Activated naive CD8-positive, alpha-beta T cell (primary cell): Measurements from ENCODE around the gene RNLS.
"Not testable (repeated sequence)": the region's sequence is repeated elsewhere in the genome, so short reads cannot be mapped to it uniquely, and the experiment has no call there.

Source experiments
- H3K27ac Mint-ChIP-seq: one replicate; pipeline ENCODE4 v1.8.0; 2021; ENCODE audit warnings: mixed read lengths
- H3K27me3 Mint-ChIP-seq: one replicate; pipeline ENCODE4 v1.8.0; 2021; ENCODE audit warnings: mixed read lengths
- H3K36me3 Mint-ChIP-seq: one replicate; pipeline ENCODE4 v1.8.0; 2021; ENCODE audit warnings: mixed read lengths
- H3K4me1 Mint-ChIP-seq: one replicate; pipeline ENCODE4 v1.8.0; 2021; ENCODE audit warnings: low read depth, mixed read lengths
- H3K4me3 Mint-ChIP-seq: one replicate; pipeline ENCODE4 v1.8.0; 2021; ENCODE audit warnings: mild to moderate bottlenecking, mixed read lengths
- H3K9me3 Mint-ChIP-seq: one replicate; pipeline ENCODE4 v1.8.0; 2021; ENCODE audit warnings: low read depth, mixed read lengths

RNLS gene

GRCh38 chr10:88330174-88330573 is 252.9 kb downstream of the RNLS start:
- Mint-ChIP-seq H3K36me3 (peaks cover 4% of the 10 kb centered on the region), H3K4me3 (no peak overlapping the region), H3K27ac (no peak overlapping the region), H3K4me1 (peaks cover 14% of the 10 kb centered on the region), H3K27me3 (no peaks in the 10 kb centered on the region), H3K9me3 (peaks cover 6% of the 10 kb centered on the region)

- Mint-ChIP-seq H3K9me3 (peaks cover 31% of the 10 kb centered on the region), H3K27me3 (no peaks in the 10 kb centered on the region), H3K4me3 (no peak overlapping the region), H3K27ac (no peak overlapping the region), H3K36me3 (peaks cover 27% of the 10 kb centered on the region), H3K4me1 (no peaks in the 10 kb centered on the region)
Measured at GRCh38 chr10:88322324-88323063, 260.6 kb downstream of the RNLS start.

DNA sequence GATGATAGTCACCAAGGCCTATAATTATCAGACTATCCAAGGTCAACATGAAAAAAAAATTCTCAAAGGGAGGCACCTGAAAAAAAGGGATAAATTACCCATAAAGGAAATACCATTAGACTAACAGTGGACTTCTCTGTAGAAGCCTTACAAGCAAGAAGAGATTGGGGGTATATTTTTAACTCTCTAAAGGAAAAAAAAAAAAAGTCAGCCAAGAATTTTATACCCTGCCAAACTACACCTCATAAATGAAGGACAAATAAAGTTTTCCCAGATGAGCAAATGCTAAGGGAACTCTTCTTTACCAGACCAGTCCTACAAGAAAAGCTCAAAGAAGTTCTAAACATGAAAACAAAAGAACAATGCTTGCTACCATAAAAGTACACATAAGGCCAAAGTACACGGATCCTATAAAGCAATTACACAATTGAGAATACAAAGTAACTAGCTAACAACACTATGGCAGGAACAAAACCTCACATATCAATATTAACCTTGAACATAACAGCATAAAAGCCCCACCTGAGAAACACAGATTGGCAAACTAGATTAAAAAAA is 263.1 kb downstream of the RNLS start:
- no peaks in the 10 kb centered on the region for H3K27me3 Mint-ChIP-seq
- H3K4me1 Mint-ChIP-seq: peaks cover 2% of the 10 kb centered on the region
- no peak overlapping the region for H3K4me3 Mint-ChIP-seq
- no peak overlapping the region for H3K27ac Mint-ChIP-seq
- H3K36me3 Mint-ChIP-seq: peaks cover 22% of the 10 kb centered on the region
- H3K9me3 Mint-ChIP-seq: peaks cover 25% of the 10 kb centered on the region

GRCh38 chr10:88318803-88319202 is 264.3 kb downstream of the RNLS start:
- Mint-ChIP-seq H3K27me3 (no peaks in the 10 kb centered on the region), H3K9me3 (peaks cover 25% of the 10 kb centered on the region)

DNA sequence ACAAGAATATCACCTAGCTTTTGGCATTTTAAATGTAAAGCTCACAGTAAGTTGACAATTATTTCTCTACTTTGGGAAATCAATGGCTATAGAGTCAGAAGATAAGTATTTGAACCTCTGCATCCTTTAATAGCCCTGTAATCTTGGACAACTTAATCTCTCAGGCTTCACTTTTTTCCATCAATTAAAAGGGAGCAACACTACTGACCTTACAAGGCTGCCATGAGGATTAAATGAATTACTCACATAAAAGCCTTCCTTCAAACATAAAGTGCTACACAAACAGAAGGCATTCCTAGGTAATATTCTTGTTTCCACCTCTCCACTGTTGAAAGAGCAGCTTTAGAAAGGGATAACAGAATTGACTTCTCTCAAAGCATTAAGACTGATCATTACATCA is 266.0 kb downstream of the RNLS start:
- H3K4me1 Mint-ChIP-seq: peaks cover 2% of the 10 kb centered on the region
- H3K4me3 Mint-ChIP-seq: no peak overlapping the region
- H3K36me3 Mint-ChIP-seq: peaks cover 22% of the 10 kb centered on the region
- no peaks in the 10 kb centered on the region for H3K27me3 Mint-ChIP-seq
- peaks cover 25% of the 10 kb centered on the region for H3K9me3 Mint-ChIP-seq
- H3K27ac Mint-ChIP-seq: no peak overlapping the region

More at GRCh38 chr10:88318803-88319202, 264.3 kb downstream of the RNLS start:
- peaks cover 22% of the 10 kb centered on the region for H3K36me3 Mint-ChIP-seq
- H3K27ac Mint-ChIP-seq: no peak overlapping the region
- no peak overlapping the region for H3K4me3 Mint-ChIP-seq
- H3K4me1 Mint-ChIP-seq: peaks cover 2% of the 10 kb centered on the region

DNA sequence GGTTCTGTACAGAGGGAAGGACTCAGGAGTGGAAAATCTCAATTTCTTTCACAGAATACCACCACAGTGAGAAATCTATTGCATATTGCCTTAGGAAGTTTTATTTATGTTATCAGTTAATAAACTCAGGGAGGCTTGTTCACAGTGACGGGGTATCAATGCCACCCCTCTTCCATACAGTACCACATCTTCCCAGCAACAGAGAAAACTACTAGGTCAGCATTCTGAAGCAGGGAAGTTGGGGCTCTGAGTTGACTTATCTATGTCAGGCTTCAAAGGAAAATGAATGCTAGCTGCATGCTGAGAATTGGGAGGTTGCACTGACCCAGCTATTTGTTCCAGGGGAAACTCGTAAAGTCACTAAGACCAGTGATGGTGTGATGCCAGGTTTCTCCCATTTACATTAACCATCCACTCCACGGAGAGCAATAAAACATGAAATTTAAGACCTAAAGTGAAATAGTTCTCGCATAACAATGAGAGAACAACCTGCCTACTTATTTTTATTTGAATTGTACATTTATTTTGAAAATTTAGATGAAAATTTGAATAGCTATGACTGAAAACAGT is 266.7 kb downstream of the RNLS start:
- H3K4me1 Mint-ChIP-seq: peaks cover 2% of the 10 kb centered on the region
- H3K4me3 Mint-ChIP-seq: no peak overlapping the region
- no peaks in the 10 kb centered on the region for H3K27me3 Mint-ChIP-seq
- no peak overlapping the region for H3K27ac Mint-ChIP-seq
- H3K36me3 Mint-ChIP-seq: peaks cover 19% of the 10 kb centered on the region
- peaks cover 21% of the 10 kb centered on the region for H3K9me3 Mint-ChIP-seq

- Mint-ChIP-seq H3K4me3 (no peak overlapping the region), H3K27ac (no peak overlapping the region), H3K4me1 (peaks cover 2% of the 10 kb centered on the region), H3K27me3 (no peaks in the 10 kb centered on the region), H3K9me3 (peaks cover 16% of the 10 kb centered on the region), H3K36me3 (peaks cover 13% of the 10 kb centered on the region)
Measured at GRCh38 chr10:88315755-88316154, 267.4 kb downstream of the RNLS start.

DNA sequence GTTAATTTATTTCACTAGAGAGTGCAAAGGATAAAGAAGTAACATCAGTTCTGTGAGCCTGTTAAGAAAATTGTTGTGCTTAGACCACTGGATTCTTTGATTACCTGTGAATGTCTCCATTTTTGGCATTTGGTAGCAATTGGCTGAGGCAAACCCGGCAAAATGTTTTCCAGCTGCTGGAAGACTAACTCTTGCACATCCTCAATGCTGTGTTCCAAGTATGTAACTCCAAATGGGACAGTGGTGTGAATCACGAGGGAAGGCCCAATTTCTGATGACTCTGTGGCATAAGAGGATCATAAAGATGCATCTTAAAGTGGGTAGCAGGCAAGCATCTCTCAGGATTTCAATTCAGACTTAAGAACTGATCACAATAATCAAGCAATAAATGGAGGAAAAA is 268.8 kb downstream of the RNLS start:
- peaks cover 2% of the 10 kb centered on the region for H3K4me1 Mint-ChIP-seq
- peaks cover 4% of the 10 kb centered on the region for H3K9me3 Mint-ChIP-seq
- no peaks in the 10 kb centered on the region for H3K27me3 Mint-ChIP-seq
- H3K36me3 Mint-ChIP-seq: peaks cover 3% of the 10 kb centered on the region
- no peak overlapping the region for H3K27ac Mint-ChIP-seq
- no peak overlapping the region for H3K4me3 Mint-ChIP-seq

GRCh38 chr10:88313878-88314277 is 269.2 kb downstream of the RNLS start:
- Mint-ChIP-seq H3K36me3 (peaks cover 1% of the 10 kb centered on the region), H3K27me3 (no peaks in the 10 kb centered on the region), H3K9me3 (peaks cover 1% of the 10 kb centered on the region), H3K4me3 (no peak overlapping the region), H3K27ac (no peak overlapping the region), H3K4me1 (peaks cover 2% of the 10 kb centered on the region)

DNA sequence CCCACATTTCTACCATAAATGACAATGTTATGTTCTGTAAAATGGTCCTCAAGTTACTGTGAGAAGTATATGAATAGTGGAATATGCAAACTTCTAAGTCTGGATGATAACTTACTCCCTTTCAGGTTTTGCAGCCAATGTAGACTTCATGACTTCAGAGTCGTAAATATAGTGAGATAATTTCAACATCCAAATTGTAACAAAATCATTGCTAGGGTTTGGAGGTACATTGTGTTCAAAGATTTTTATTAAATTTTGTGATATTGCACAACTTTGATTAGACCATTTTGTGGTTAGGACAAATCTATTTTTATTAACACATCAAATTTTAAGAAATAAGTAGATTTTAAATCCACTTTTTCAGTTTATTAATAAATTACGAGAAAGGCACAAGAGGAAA is 270.3 kb downstream of the RNLS start:
- Mint-ChIP-seq H3K9me3 (no peaks in the 10 kb centered on the region), H3K4me3 (no peak overlapping the region), H3K27ac (no peak overlapping the region), H3K4me1 (peaks cover 2% of the 10 kb centered on the region), H3K27me3 (no peaks in the 10 kb centered on the region), H3K36me3 (peaks cover 2% of the 10 kb centered on the region)

GRCh38 chr10:88311264-88311663 is 271.9 kb downstream of the RNLS start:
- H3K27me3 Mint-ChIP-seq: no peaks in the 10 kb centered on the region
- no peak overlapping the region for H3K4me3 Mint-ChIP-seq
- peaks cover 2% of the 10 kb centered on the region for H3K4me1 Mint-ChIP-seq

DNA sequence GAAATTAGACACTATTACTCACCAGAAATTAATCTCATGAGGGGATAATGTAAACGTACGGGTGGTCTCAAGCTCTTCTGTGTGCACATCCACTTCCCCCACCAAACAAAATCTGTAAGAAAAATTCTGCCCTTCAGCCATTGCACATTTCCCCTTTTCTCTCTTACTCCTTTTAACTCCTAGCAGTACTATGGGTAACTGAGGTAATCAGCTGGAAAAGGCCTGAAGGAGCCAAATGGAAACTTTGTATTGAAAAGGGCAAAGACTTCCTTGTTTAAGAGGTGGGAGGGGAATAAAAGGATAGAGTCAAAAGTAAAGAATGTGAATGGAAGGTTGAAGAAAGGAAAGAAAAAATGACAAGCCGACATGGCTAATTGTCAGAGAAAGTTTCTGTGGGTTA is 273.8 kb downstream of the RNLS start:
- Mint-ChIP-seq H3K27me3 (no peaks in the 10 kb centered on the region), H3K27ac (no peak overlapping the region), H3K36me3 (peaks cover 2% of the 10 kb centered on the region), H3K4me3 (no peak overlapping the region), H3K9me3 (no peaks in the 10 kb centered on the region), H3K4me1 (no peaks in the 10 kb centered on the region)

More at GRCh38 chr10:88311264-88311663, 271.9 kb downstream of the RNLS start:
- H3K9me3 Mint-ChIP-seq: no peaks in the 10 kb centered on the region
- peaks cover 2% of the 10 kb centered on the region for H3K36me3 Mint-ChIP-seq
- H3K27ac Mint-ChIP-seq: no peak overlapping the region

DNA sequence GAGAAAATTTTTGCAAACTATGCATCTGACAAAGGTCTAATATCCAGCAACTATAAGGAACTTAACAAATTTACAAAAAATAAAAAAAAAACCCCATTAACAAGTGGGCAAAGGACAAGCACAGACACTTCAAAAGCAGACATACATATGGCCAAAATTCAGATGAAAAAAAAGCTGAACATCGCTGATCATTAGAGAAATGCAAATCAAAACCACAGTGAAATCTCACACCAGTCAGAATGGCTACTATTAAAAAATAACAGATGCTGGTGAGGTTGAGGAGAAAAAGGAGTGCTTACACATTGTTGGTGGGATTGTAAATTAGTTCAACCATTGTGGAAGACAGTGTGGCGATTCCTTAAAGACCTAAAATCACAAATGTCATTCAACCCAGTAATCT is 274.8 kb downstream of the RNLS start:
- not testable (repeated sequence) for H3K36me3 Mint-ChIP-seq, H3K9me3 Mint-ChIP-seq, H3K4me3 Mint-ChIP-seq, H3K4me1 Mint-ChIP-seq, H3K27ac Mint-ChIP-seq, H3K27me3 Mint-ChIP-seq

GRCh38 chr10:88299787-88300186 is 283.3 kb downstream of the RNLS start:
- Mint-ChIP-seq H3K36me3 (peaks cover 4% of the 10 kb centered on the region), H3K4me1 (peaks cover 13% of the 10 kb centered on the region), H3K27me3 (no peaks in the 10 kb centered on the region), H3K9me3 (no peaks in the 10 kb centered on the region), H3K4me3 (no peak overlapping the region), H3K27ac (no peak overlapping the region)

- H3K4me1 Mint-ChIP-seq: peaks cover 17% of the 10 kb centered on the region
- no peak overlapping the region for H3K27ac Mint-ChIP-seq
Measured at GRCh38 chr10:88297103-88297502, 286.0 kb downstream of the RNLS start.

More at GRCh38 chr10:88297103-88297502, 286.0 kb downstream of the RNLS start:
- H3K27me3 Mint-ChIP-seq: no peaks in the 10 kb centered on the region
- H3K9me3 Mint-ChIP-seq: no peaks in the 10 kb centered on the region
- H3K36me3 Mint-ChIP-seq: peaks cover 4% of the 10 kb centered on the region
- H3K4me3 Mint-ChIP-seq: no peak overlapping the region
